Peyer's patch (tissue), 4 donors: ENCODE results near the gene BAG1. TPM values are rescaled to one million over a fixed set of nuclear protein-coding genes. Genes with fewer than 3 reads are reported as not detected.

Experiments used
- DNase-seq, 3 donors: peaks; one replicate each; pipeline ENCODE4 v3.0.0-alpha.2; 2017 to 2019
- H3K27ac ChIP-seq, 4 donors: fragments of 200-600 bp; sonication (generic); one replicate each; pipeline ENCODE4 v1.5.1; 2016 to 2019
- H3K27me3 ChIP-seq, 2 donors: fragments of 200-600 bp; sonication (generic); one replicate each; pipeline ENCODE4 v1.5.1; 2019
- H3K36me3 ChIP-seq, 3 donors: fragments of 200-600 bp; sonication (generic); one replicate each; pipeline ENCODE4 v1.5.1; 2016 to 2019
- H3K4me1 ChIP-seq, 4 donors: fragments of 200-600 bp; sonication (generic); one replicate each; pipeline ENCODE4 v1.5.1; 2016 to 2019
- H3K4me3 ChIP-seq, 4 donors: fragments of 200-600 bp; sonication (generic); 1 replicate in 3 of 4; 2 replicates in 1 of 4; pipeline ENCODE4 v1.5.1; 2016 to 2019; ENCODE audit warnings: mild to moderate bottlenecking in 1 of 4
- H3K9me3 ChIP-seq, 4 donors: fragments of 200-600 bp; sonication (generic); one replicate each; pipeline ENCODE4 v1.5.1; 2016 to 2019; ENCODE audit warnings: mild to moderate bottlenecking in 1 of 4
- CTCF ChIP-seq, 6 experiments: fragments of 450-650 bp in 4 of 6; fragments of 200-600 bp in 2 of 6; sonication (generic) in 1 of 6; IDR thresholded peaks; one replicate each; pipeline ENCODE4 v1.5.1; 2017 to 2019; ENCODE audit warnings: antibody characterized with exemption in 6 of 6, mild to moderate bottlenecking in 3 of 6, moderate library complexity in 1 of 6
- POLR2A ChIP-seq, 2 donors: fragments of 450-650 bp; IDR thresholded peaks; one replicate each; pipeline ENCODE4 v1.5.1; 2017; ENCODE audit warnings: antibody characterized with exemption in 2 of 2, mild to moderate bottlenecking in 2 of 2, moderate library complexity in 2 of 2
- total RNA-seq, 4 donors: library from RNA; depleted of rRNA; stranded (reverse); fragments of >200 nt; gene quantifications; one replicate each; pipeline ENCODE4 v1.1.0, GENCODE V29; 2016

BAG1 gene
- total RNA-seq, 4 donors from 2014 or later: 36.2 to 61.1 (median 56.4) TPM

DNA sequence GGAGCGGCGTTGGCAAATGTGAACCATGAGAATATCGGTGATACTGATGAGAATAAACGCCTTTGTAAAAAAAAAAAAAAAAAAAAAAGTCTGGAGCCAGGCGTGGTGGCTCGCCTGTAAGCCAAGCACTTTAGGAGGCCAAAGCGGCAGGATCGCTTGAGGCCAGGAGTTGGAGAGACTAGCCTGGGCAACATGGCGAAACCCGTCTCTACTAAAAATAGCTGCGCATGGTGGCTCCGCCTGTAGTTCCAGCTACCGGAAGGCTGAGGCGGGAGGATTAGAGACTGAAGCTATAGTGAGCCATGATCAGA lies 25.4 kb upstream of the BAG1 start:
- TF ChIP-seq POLR2A (IDR thresholded peaks at IDR 0.05) (no peak), CTCF (IDR thresholded peaks at IDR 0.05) (no peak)
- no peak for DNase-seq
- Histone ChIP-seq H3K36me3 (peaks cover 0 to 10% (median 0%) of the 10 kb centered on the region in 3 donors), H3K27ac (peak overlapping the region; percentile 95 to 99 (median 98)), H3K9me3 (no peaks in the 10 kb centered on the region), H3K4me1 (peaks cover 0 to 51% (median 14%) of the 10 kb centered on the region in 4 donors), H3K27me3 (no peaks in the 10 kb centered on the region), H3K4me3 (peak overlapping the region; percentile 66 to 81 (median 72))

DNA sequence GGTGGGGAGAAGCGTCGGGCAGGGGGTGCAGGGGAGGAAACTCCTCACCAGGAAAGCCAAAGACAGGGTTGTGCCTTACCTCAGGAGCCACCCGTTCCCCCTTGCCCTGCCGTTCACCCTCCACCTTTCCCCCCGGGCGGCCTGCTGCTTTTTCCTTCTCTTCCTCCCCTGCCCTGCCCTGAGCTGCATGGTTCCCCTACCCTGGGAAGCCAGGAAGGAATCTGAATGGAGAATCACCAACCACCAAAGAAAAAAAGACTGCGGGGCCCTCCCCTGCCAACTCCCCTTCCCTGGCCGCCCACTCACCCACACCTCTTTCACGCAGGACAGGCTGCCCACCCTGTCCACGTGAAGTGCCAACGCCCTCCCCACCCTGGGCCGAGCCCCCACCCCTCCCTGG lies 25.0 kb upstream of the BAG1 start:
- Histone ChIP-seq H3K4me3 (peak overlapping the region; percentile 66 to 81 (median 72)), H3K9me3 (no peaks in the 10 kb centered on the region), H3K27me3 (no peaks in the 10 kb centered on the region), H3K4me1 (peaks cover 0 to 47% (median 14%) of the 10 kb centered on the region in 4 donors), H3K36me3 (peaks cover 0 to 6% (median 0%) of the 10 kb centered on the region in 3 donors), H3K27ac (peak overlapping the region; percentile 95 to 99 (median 98))
- TF ChIP-seq CTCF (IDR thresholded peaks at IDR 0.05) (no peak), POLR2A (IDR thresholded peaks at IDR 0.05) (no peak)
- DNase-seq: peak in 1 of 3 donors; percentile 56

GRCh38 chr9:33288828-33289483 lies 24.4 kb upstream of the BAG1 start:
- Histone ChIP-seq H3K27me3 (no peaks in the 10 kb centered on the region), H3K4me1 (peaks cover 0 to 44% (median 14%) of the 10 kb centered on the region in 4 donors), H3K9me3 (no peaks in the 10 kb centered on the region), H3K36me3 (peaks cover 0 to 5% (median 0%) of the 10 kb centered on the region in 3 donors), H3K27ac (peak overlapping the region; percentile 95 to 99 (median 98)), H3K4me3 (peak overlapping the region in 3 of 4 donors; percentile 66 to 81 (median 70))
- DNase-seq: no peak
- TF ChIP-seq CTCF (IDR thresholded peaks at IDR 0.05) (no peak), POLR2A (IDR thresholded peaks at IDR 0.05) (no peak)

GRCh38 chr9:33288235-33288634 lies 23.7 kb upstream of the BAG1 start:
- no peak for DNase-seq
- no peak overlapping the region for H3K4me3 ChIP-seq
- no peak overlapping the region for H3K27ac ChIP-seq
- peaks cover 0 to 37% (median 14%) of the 10 kb centered on the region in 4 donors for H3K4me1 ChIP-seq
- no peaks in the 10 kb centered on the region for H3K27me3 ChIP-seq
- TF ChIP-seq CTCF (IDR thresholded peaks at IDR 0.05) (no peak), POLR2A (IDR thresholded peaks at IDR 0.05) (no peak)
- no peaks in the 10 kb centered on the region for H3K9me3 ChIP-seq
- H3K36me3 ChIP-seq: peaks cover 0 to 5% (median 0%) of the 10 kb centered on the region in 3 donors

- Histone ChIP-seq H3K4me3 (no peak overlapping the region), H3K9me3 (no peaks in the 10 kb centered on the region), H3K4me1 (peaks cover 0 to 27% (median 10%) of the 10 kb centered on the region in 4 donors), H3K36me3 (peaks cover 0 to 13% (median 0%) of the 10 kb centered on the region in 3 donors), H3K27me3 (no peaks in the 10 kb centered on the region), H3K27ac (no peak overlapping the region)
- peak in 2 of 3 donors; percentile 53 to 74 for DNase-seq
- peak; percentile 46 to 87 (median 76) for TF ChIP-seq CTCF (IDR thresholded peaks at IDR 0.05)
- TF ChIP-seq POLR2A (IDR thresholded peaks at IDR 0.05): peak in 1 of 2 donors; percentile 10
Measured at GRCh38 chr9:33287087-33287490, 22.6 kb upstream of the BAG1 start.
